ENCODE data around the gene EHMT1. TPM values are rescaled to one million over a fixed set of nuclear protein-coding genes. Genes with fewer than 3 reads are reported as not detected.

EHMT1 gene
- total RNA-seq, 1 experiment from 2014 or later: 46.0 TPM

DNA sequence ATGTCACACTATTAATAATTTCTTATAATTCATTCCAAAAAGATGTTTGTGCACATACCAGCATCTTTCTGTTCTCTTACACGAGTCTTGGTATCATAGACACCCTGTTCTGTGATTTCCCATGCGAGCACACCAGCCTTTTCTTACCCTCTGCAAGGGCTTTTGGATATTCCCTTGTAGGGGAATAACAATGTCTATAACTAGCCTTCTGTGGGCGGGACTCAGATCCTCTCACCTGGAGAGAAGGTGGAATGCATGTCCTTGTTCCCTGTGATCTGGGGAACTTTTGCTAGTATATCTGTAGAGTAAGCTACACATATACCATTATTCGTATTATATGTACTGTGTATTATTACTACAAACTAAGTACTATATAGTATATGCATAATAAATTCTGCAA, 44.8 kb downstream of the EHMT1 start:
- in situ Hi-C loops (cut with HindIII; ENCODE audit: low pct_unique_long_range_greater_than_20kb, low sequenced_read_pairs): no loop called here
- no peak for DNase-seq (ENCODE audit: low read depth)

DNA sequence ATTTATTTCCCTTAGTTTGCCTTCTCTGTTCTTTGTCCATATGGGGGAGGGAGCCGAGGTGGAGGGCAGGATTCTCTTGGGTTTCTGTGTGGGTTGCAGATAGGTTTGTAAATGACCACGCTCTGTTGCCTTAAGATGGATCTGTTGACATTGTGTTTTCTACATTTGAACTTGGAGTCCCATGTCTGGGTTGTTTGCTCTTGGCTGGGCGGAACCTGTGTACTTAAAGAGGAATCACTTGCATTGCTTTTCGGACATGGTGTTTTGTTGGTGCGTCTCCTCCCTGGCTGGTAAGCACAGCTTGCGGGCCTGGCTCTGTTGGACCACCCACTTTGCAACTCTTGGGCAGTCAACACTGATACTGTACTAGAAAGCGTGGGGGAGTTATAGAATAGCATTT, 45.9 kb downstream of the EHMT1 start:
- in situ Hi-C loops (cut with HindIII; ENCODE audit: low pct_unique_long_range_greater_than_20kb, low sequenced_read_pairs): no loop called here
- DNase-seq (ENCODE audit: low read depth): no peak

DNA sequence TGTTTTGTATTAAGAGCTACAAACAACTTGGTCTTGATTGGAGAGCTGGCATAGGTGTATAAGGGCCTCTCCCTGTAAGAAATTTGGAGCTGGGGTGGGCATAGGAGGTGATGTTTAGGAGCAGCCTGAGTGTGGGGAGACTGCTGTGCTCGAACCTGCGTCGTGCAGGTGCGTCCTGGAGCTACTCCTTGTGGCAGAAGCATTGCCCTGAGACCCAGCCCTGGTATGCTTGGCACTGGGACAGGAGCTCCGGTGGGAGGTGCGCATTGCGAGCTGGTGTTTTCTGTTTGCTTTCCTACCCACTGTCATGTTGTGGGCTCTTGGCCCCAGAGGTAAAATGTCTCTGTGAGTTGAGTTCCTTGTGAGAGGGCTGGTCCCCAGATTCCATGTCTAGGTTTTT, 46.4 kb downstream of the EHMT1 start:
- in situ Hi-C loops (cut with HindIII; ENCODE audit: low pct_unique_long_range_greater_than_20kb, low sequenced_read_pairs): no loop called here
- DNase-seq (ENCODE audit: low read depth): no peak

DNA sequence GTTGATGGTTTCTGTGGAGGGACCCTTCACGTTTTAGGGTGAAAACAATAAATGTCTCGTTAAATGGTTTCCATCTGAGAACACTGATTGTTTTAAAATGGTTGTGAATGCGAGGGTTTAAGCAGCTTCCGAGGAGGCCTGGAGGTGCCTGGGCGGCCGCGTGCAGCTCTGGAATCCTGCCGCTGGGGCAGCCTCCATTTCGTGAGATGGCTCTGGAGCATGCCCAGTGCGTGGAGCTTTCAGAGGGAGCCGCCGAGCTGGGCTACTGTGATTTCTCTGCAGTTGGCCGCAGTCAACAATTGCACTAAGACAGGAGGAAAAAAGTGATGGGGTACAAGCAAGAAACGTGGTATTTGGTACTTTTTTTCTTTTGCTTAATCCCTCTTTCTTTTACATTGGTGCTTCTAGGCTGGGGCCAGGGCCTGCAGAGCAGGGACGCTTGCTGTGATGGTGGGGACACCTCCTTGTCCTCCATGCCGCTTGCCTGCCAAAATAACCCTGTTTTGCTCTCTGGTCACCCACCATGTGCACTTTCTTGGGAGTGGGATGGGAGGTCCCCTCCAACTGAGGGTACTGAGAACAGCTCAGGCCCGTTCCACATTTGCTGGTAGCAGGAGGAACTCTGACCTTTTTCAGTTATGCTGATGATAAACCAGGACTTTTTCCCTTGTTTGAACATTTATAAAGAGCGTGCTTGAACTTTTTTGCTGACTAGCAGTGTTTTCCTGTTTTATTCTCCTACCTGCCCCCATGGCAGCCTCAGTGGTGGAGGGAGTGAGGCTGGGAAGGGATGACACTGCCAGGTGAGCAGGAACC, 47.1 kb downstream of the EHMT1 start:
- DNase-seq (ENCODE audit: low read depth): no peak
- in situ Hi-C loops (cut with HindIII; ENCODE audit: low pct_unique_long_range_greater_than_20kb, low sequenced_read_pairs): no loop called here

DNA sequence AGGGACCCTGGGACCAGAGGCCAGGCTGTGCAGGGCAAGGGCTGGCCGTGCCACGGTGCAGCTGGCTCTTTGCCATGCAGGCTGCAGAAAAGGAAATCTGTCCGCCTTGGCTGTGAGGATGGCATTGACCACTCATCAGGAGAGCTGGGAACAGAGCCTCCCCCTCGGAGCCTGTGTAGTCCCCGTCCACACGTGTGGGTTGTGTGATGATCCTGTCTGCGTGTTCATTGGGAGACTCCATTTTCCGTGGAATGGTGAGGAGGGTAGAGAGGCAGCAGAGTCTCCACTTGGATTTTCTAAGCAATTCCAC, 47.7 kb downstream of the EHMT1 start:
- in situ Hi-C loops (cut with HindIII; ENCODE audit: low pct_unique_long_range_greater_than_20kb, low sequenced_read_pairs): no loop called here
- DNase-seq (ENCODE audit: low read depth): no peak

DNA sequence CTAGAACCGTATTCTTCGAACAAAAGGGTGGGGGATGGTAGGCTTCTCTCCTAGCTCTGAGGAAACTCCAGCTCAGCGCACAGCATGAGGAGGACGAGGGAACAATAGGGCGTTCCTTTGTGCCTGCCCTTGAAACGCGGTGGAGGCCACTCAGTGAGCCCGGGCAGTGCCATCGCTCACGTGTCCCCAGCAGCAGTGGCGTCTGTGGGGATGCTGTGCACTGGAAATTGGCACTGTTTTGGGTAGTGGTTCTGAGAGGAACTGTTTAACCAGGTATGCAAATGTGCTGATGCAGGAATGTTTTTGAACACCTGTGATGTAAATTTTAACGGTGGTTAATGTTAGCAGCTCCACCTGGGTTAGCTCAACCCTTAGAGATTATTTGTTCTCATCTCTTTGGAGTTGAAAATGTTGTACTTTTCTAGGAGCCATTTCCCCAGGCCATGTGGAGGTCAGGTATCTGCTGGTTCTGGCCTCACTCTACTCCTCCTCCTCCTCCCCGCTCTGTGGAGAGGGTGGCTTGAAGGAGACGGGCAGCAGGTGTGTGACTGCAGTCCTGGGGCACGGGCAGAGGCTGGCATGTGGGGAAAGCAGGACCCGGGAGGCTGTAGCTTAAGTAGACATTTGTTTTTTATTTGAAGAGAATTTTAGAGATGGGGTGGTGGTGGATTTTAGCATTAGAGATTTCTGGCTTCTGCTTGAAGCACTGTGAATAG, 48.3 kb downstream of the EHMT1 start:
- no peak for DNase-seq (ENCODE audit: low read depth)
- in situ Hi-C loops (cut with HindIII; ENCODE audit: low pct_unique_long_range_greater_than_20kb, low sequenced_read_pairs): no loop called here

DNA sequence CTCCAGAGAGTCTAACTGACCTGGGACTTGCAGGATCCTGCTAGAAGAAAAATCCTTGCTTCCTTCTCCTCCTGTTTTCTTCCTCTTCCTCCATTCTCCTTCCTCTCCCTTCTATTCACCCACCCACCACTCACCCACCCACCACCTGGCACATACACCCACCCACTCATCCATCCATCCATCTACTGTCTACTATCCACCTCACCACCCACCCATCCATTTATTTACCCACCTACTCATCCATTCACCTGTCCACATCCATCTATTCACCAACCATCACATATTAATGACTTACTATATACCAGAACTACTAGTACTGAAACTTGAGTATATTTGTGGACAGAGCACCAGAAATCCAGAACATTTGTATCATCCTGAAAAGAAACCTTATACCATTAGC, 49.4 kb downstream of the EHMT1 start:
- in situ Hi-C loops (cut with HindIII; ENCODE audit: low pct_unique_long_range_greater_than_20kb, low sequenced_read_pairs): no loop called here
- DNase-seq (ENCODE audit: low read depth): no peak

DNA sequence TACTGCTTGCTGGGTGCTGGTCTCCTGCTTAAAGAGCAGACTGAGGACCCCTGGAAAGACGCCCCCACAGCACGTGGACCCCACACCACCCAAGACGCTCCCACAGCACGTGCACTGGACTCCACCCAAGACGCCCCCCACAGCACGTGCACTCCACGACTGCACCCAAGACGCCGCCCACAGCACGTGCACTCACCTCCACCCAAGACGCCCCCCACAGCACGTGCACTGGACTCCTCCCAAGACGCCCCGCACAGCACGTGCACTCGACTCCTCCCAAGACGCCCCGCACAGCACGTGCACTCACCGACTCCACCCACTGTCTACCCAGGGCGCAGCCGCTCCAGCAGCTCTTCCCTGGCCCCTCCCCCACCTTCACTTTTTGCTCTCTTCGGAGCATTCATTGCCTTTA, 50.5 kb downstream of the EHMT1 start:
- in situ Hi-C loops (cut with HindIII; ENCODE audit: low pct_unique_long_range_greater_than_20kb, low sequenced_read_pairs): no loop called here
- no peak for DNase-seq (ENCODE audit: low read depth)

DNA sequence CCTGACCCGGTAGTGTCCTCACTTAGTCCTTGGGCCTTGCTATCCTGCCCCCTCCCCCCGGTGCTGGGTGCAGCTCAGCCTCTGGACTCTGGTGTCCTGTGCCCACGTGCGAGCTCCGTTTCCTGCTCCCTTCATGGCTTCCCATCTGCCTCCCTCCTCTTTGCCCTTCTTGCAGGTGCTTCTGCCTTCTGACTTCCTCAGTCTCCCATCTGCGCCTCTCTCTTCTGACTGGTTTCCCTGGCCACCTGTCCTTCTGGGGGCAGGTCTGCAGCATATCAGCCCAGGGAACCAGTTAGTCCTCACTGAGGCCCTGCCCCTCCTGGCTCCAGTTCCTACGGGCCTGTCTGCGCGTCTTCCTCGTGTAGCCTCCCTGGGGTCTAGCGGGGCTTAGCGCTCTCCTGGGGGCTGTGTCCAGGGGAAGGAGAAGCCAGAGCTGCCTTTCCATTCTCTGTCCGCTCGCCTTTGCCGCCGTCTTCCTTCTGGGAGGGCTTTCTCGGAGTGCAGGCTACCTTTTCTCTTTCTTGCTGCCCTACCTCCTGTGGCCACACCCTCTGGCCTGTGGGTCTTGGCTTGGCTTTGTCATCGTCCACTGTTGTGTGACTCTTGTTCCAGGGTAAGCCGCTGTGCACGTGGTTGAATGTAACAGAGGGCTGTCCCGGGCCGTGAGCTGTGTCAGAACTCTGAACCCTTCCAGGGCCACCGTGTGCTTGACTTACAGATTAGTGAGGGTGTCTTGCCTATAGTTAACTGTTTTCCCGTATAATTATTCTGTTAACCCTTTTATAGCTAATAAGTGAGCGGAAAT, 51.8 kb downstream of the EHMT1 start:
- in situ Hi-C loops (cut with HindIII; ENCODE audit: low pct_unique_long_range_greater_than_20kb, low sequenced_read_pairs): no loop called here
- peak; percentile 43 for DNase-seq (ENCODE audit: low read depth)

DNA sequence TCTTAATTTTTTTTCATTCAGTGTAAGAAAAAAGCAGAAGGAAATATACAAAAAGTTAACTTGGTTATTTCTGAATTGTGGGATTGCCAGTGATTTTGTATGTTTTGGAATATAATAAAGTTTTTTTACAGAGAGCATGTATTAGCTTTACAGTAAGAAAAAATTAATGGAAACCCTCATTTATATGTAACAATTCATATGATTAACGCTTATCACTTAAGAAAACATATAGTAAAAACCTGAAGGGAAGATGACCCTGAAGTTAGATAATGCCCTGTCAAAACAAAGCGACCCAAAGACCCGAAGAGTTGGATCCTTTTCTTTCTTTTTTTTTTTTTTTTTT, 52.4 kb downstream of the EHMT1 start:
- in situ Hi-C loops (cut with HindIII; ENCODE audit: low pct_unique_long_range_greater_than_20kb, low sequenced_read_pairs): no loop called here
- DNase-seq (ENCODE audit: low read depth): no peak

DNA sequence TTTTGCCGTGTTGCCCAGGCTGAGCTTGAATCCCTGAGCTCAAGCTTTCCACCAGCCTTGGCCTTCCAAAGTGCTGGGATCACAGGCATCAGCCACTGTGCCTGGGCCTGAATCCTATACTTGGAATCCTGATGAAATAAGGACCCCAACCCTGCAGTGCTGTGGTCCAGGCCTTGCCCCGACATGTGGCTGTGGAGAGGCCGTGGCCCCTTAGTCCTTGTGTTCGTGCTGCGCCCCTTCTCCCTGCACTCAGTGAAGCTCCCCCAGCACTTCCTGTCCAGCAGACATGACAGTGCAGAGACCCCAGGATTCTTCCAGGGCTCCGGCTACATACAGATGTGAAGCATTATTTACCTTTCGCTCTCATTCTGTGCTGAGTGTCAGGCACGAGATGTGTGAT, 52.9 kb downstream of the EHMT1 start:
- no peak for DNase-seq (ENCODE audit: low read depth)
- in situ Hi-C loops (cut with HindIII; ENCODE audit: low pct_unique_long_range_greater_than_20kb, low sequenced_read_pairs): no loop called here

DNA sequence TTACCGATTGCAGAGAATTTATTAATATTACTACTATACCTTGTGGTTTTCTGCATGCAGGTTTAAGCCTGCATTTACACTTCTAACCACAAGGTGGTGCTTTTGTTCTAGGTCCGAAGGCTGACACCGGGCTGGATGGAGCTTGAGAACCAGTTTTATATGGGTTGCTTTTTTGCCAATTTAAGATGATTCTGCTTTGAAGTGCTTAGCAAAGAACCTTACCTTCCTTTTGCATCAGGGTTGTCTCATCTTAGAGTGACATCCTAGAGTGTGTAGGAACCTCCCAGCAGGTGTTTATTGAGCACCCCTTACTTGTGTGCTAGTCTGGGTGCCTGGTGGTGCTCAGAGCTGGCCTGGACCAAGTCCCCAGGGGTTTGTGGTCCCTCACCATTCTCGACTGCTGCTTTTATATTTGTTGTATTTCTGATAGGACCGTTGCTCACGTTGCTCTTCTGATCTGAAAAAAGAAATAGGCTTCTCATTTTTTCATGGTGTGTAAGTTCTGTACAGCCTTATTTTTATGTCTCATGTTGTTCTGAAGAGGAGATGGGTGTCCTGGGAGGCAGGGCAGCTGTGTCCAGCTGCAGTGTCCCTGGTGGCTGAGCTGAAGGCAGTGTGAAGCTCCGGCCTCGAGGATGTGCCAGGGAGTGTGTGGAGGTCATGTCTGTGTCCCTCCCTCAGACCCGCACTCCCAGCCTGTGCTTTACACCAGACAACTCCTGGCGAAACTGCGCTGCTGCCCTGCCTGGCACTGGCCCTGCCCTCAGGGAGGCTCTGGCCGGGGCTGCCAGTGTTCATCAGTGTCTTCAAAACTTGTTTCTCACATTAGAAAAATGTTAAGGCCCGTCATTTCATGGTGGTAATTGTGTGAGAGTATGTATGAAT, 54.3 kb downstream of the EHMT1 start:
- in situ Hi-C loops (cut with HindIII; ENCODE audit: low pct_unique_long_range_greater_than_20kb, low sequenced_read_pairs): no loop called here
- peak; percentile 21 for DNase-seq (ENCODE audit: low read depth)

DNA sequence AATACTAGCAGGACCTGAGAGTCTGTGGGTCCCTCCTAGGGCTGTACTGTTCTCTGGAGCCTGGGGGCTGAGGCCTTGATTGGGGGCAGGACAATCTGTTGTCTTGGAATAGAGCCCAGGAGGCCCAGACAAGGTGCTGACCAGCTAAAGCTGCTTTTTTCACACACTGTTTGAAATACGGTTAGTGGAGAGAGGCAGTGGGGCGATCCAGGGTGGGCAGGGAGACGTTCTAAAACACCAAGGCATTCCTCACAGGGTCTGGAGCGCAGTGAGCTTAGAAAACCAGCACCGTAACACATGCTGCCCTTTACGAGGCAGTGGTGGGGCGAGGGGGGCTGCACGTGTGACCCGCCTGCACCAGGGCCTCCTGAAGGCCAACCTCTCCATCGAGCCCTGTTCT, 55.1 kb downstream of the EHMT1 start:
- in situ Hi-C loops (cut with HindIII; ENCODE audit: low pct_unique_long_range_greater_than_20kb, low sequenced_read_pairs): no loop called here
- DNase-seq (ENCODE audit: low read depth): no peak

DNA sequence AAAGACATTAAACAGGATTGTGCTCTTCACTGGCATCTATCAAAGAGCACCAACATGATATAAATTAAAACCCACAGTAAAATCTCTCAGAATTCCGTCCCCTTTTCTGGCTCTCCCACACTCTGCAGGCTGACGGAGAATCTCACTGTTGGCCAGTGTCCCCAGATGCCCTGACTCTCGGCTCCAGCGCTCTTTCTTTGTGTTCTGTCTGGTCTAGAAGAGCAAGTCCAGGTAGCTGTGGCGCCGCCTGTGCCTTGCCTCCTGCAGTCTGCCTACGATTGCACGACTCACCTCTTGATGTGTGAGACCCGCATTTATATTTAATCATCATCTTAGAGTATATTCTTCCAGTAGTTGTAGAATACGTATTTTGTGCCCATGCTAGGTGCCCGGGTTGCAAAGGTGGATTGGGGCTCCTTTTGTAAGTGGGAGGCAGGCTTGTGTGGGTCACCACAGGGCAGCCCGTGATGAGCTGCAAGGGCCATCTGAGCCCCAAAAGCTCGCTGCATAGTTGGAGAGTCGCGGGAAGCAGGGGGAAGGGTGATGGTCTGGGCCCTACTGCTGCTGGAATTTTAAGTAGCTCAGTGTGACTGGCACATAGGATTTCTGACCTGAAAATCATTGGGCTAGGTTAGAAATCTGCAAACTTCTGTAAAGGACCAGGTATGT, 55.6 kb downstream of the EHMT1 start:
- in situ Hi-C loops (cut with HindIII; ENCODE audit: low pct_unique_long_range_greater_than_20kb, low sequenced_read_pairs): no loop called here

DNA sequence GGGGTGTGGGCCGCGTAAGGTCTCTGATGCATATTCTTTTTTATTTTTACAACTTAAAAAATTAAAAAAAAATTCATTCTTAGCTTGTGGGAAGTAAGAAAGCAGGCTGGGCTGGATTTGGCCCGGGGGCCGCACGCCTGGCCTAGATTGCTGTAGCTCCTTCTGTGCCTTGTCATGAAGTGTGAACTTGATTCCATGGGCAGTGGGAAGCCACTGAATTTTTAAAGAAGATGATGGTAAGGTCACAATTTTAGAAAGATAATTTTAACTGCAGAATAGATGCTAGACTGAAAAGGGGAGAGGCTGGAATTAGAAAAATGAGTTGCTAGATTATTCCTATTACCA, 56.1 kb downstream of the EHMT1 start:
- in situ Hi-C loops (cut with HindIII; ENCODE audit: low pct_unique_long_range_greater_than_20kb, low sequenced_read_pairs): no loop called here
- no peak for DNase-seq (ENCODE audit: low read depth)

More for the DNA sequence above, 55.6 kb downstream of the EHMT1 start:
- no peak for DNase-seq (ENCODE audit: low read depth)

DNA sequence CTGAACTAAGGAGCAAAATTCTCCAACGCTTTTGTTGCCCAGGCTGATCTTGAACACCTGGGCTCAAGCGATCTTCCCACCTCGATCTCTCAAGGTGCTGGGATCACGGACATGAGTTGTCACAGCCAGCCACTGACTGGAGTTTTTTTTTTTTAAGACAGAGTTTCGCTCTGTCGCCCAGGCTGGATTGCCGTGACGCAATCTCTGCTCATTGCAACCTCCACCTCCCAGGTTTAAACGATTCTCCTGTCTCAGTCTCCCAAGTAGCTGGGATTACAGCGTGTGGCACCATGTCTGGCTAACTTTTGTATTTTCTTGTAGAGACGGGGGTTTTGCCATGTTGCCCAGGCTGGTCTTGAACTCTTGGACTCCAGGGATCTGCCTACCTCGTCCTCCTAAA, 58.2 kb downstream of the EHMT1 start:
- no peak for DNase-seq (ENCODE audit: low read depth)
- in situ Hi-C loops (cut with HindIII; ENCODE audit: low pct_unique_long_range_greater_than_20kb, low sequenced_read_pairs): no loop called here

DNA sequence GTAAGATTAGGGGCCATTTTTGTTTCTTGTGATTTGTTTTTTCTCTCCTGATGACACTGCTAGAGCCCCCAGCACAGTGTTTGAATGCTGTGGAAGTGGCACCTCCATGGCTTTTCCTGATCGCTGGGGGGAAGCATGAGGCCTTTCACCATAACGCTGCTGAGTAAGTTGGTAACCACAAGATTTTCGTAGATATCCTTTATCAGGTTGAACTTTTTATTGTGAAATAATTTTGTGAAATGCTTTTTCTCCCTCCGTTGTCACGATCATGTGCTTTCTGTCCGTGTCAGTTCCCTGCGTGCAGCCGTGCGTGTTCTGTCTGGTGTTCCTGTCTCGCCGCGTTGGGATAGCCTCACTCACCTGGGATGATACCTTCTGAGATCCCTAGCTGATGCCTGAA, 59.4 kb downstream of the EHMT1 start:
- no peak for DNase-seq (ENCODE audit: low read depth)
- in situ Hi-C loops (cut with HindIII; ENCODE audit: low pct_unique_long_range_greater_than_20kb, low sequenced_read_pairs): no loop called here

DNA sequence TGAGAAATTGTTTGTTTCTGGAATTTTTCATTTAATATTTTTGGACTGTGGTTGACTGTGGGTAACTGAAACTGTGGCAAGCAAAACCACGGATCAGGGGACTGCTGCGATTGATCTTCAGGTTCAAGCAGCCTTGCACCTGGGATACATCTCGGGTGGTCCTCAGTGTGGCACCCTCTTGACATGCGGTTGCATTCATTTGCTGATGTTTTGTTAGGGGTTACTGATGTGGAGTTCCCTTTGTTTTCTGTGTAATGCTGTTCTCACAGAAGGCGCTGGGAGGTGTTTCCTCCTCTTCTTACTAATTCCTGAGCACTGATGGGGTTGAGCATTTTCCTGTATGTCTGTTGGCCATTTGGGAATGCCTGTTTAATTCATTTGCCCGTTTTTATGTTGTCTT, 60.4 kb downstream of the EHMT1 start:
- in situ Hi-C loops (cut with HindIII; ENCODE audit: low pct_unique_long_range_greater_than_20kb, low sequenced_read_pairs): no loop called here
- DNase-seq (ENCODE audit: low read depth): no peak
